ENCODE data around the gene DNAJA3. TPM values are rescaled to one million over a fixed set of nuclear protein-coding genes. Genes with fewer than 3 reads are reported as not detected.

DNAJA3 gene
- total RNA-seq, 1 experiment from 2014 or later: 93.3 TPM

- no peak overlapping the region for H3K9ac ChIP-seq (ENCODE audit: low read length)
- DNase-seq (ENCODE audit: low read depth, low spot score): no peak
- TF ChIP-seq POLR2AphosphoS5 (IDR thresholded peaks at IDR 0.05; ENCODE audit: low read depth, low read length) (no peak), TCF7L2 (IDR thresholded peaks at IDR 0.05; ENCODE audit: borderline replicate concordance, extremely low read depth, insufficient read depth, insufficient read length) (no peak), ZBTB33 (IDR thresholded peaks at IDR 0.05; ENCODE audit: extremely low read depth, insufficient replicate concordance, low read length) (no peak), MAX (IDR thresholded peaks at IDR 0.05) (no peak), CTCF (IDR thresholded peaks at IDR 0.05 in 2 of 3, conservative IDR thresholded peaks at IDR 0.05 in 1 of 3; ENCODE audit: borderline replicate concordance in 1 of 3, insufficient read depth in 1 of 3, low read depth in 2 of 3, low read length in 2 of 3) (no peak), SP1 (IDR thresholded peaks at IDR 0.05; ENCODE audit: low read depth) (no peak)
- CTCF ChIA-PET: interaction anchor here (1.6 kb wide), 1 partner anchor 10 kb away, joined by 6 read pairs; no protein-coding TSS in a partner anchor
- H3K79me2 ChIP-seq (ENCODE audit: insufficient read depth, low read length): no peaks in the 10 kb centered on the region
- H3K9me3 ChIP-seq (ENCODE audit: control insufficient read depth in 1 of 2, insufficient read depth in 1 of 2, low read depth in 1 of 2, low read length in 2 of 2): no peaks in the 10 kb centered on the region
- H3K4me1 ChIP-seq (ENCODE audit: control insufficient read depth in 1 of 2, insufficient read depth in 2 of 2, low read length in 2 of 2): peaks cover 7 to 14% of the 10 kb centered on the region in 2 experiments; a peak in 3 of 4 replicates
- RAD21 ChIA-PET (ENCODE audit: low non-redundant PET in 1 of 2, low total read pairs in 2 of 2, uncharacterized antibody in 2 of 2, unreplicated experiment in 2 of 2): no interaction called here
- no peak overlapping the region for H3K4me2 ChIP-seq (ENCODE audit: low read length)
- H3K4me3 ChIP-seq (replicated peaks in 1 of 2; ENCODE audit: low read depth in 1 of 2, low read length in 2 of 2): no peak overlapping the region
- ATAC-seq: no peak
- POLR2A ChIA-PET: no interaction called here
- H3K9me2 ChIP-seq (ENCODE audit: insufficient read depth): no peaks in the 10 kb centered on the region
- no TSS peak for BruUV-seq (replicated peaks)
- no peaks in the 10 kb centered on the region for H3K36me3 ChIP-seq (ENCODE audit: control insufficient read depth in 1 of 2, insufficient read depth in 2 of 2, low read length in 2 of 2)
- intact Hi-C loops (cut with micrococcal nuclease): no loop called here
- no peaks in the 10 kb centered on the region for H4K20me1 ChIP-seq (ENCODE audit: insufficient read depth)
- H3K27me3 ChIP-seq (ENCODE audit: insufficient read depth, low read length): no peaks in the 10 kb centered on the region
- no peak overlapping the region for H3K27ac ChIP-seq (ENCODE audit: low read depth, low read length)
- no peak overlapping the region for H2AFZ ChIP-seq (ENCODE audit: low read depth, low read length, poor library complexity, severe bottlenecking)
These were observed 33.1 kb upstream of the DNAJA3 start for GRCh38 chr16:4392382-4393239.
